HepG2 (cell line): ENCODE measurements around the gene PGK1. TPM values are rescaled to one million over a fixed set of nuclear protein-coding genes. Genes with fewer than 3 reads are reported as not detected.

Experiments used
- FOSL2 ChIP-seq: sonication (generic); formaldehyde crosslinking; IDR thresholded peaks from 2 replicates; pipeline ENCODE4 v1.4.0; 2020; ENCODE audit warnings: missing genetic modification reagents
- HNRNPLL ChIP-seq: fragments of 200-400 bp; formaldehyde crosslinking; IDR thresholded peaks from 2 replicates; pipeline ENCODE4 v1.6.1; 2017; ENCODE audit warnings: mild to moderate bottlenecking, low read depth, low read length; ENCODE audit not compliant: poor library complexity, severe bottlenecking
- KAT8 ChIP-seq: IDR thresholded peaks from 2 replicates; pipeline ENCODE4 v1.6.1; 2016; ENCODE audit warnings: missing genetic modification reagents, missing compliant biosample characterization
- KLF16 ChIP-seq, 2 experiments: sonication (generic) in 1 of 2; formaldehyde crosslinking in 1 of 2; IDR thresholded peaks; 2 replicates each; pipeline versions ENCODE4 v1.6.1 to v1.8.0; 2016 to 2023; ENCODE audit warnings: missing genetic modification reagents in 2 of 2, missing compliant biosample characterization in 1 of 2
- MYNN ChIP-seq: sonication (generic); formaldehyde crosslinking; IDR thresholded peaks from 2 replicates; pipeline ENCODE4 v1.4.0; 2020; ENCODE audit warnings: mild to moderate bottlenecking, low read depth, missing genetic modification reagents
- NKX3-1 ChIP-seq: sonication (generic); formaldehyde crosslinking; IDR thresholded peaks from 2 replicates; pipeline ENCODE4 v1.5.0; 2020; ENCODE audit warnings: missing genetic modification reagents
- TEAD2 ChIP-seq: sonication (generic); formaldehyde crosslinking; IDR thresholded peaks from 2 replicates; pipeline ENCODE4 v1.9.0; 2021; ENCODE audit warnings: missing genetic modification reagents
- ZNF124 ChIP-seq: sonication (generic); formaldehyde crosslinking; IDR thresholded peaks from 2 replicates; pipeline ENCODE4 v1.4.0; 2020; ENCODE audit warnings: missing genetic modification reagents
- ZNF234 ChIP-seq: sonication (generic); formaldehyde crosslinking; conservative IDR thresholded peaks from 2 replicates; pipeline ENCODE4 v1.5.1; 2020; ENCODE audit warnings: mild to moderate bottlenecking, missing genetic modification reagents
- ZNF484 ChIP-seq: sonication (generic); formaldehyde crosslinking; IDR thresholded peaks from 2 replicates; pipeline ENCODE4 v1.5.1; 2020; ENCODE audit warnings: mild to moderate bottlenecking, low read depth, missing genetic modification reagents, borderline replicate concordance
- ZNF644 ChIP-seq: IDR thresholded peaks from 2 replicates; pipeline ENCODE4 v1.6.1; 2016; ENCODE audit warnings: low read depth
- ZNF775 ChIP-seq: sonication (generic); formaldehyde crosslinking; IDR thresholded peaks from 2 replicates; pipeline ENCODE4 v1.4.0; 2020; ENCODE audit warnings: missing genetic modification reagents, mild to moderate bottlenecking, moderate library complexity, borderline replicate concordance
- ZNF777 ChIP-seq: sonication (generic); formaldehyde crosslinking; IDR thresholded peaks from 2 replicates; pipeline ENCODE4 v1.4.0; 2020; ENCODE audit warnings: missing genetic modification reagents
- ZNF891 ChIP-seq: sonication (generic); formaldehyde crosslinking; IDR thresholded peaks from 2 replicates; pipeline ENCODE4 v1.5.0; 2020; ENCODE audit warnings: mild to moderate bottlenecking, missing genetic modification reagents
- polyA plus RNA-seq, 8 experiments: library from polyadenylated mRNA; depleted of rRNA in 3 of 8; stranded (reverse) in 7 of 8; unstranded in 1 of 8; fragments of >200 nt; fragmentation: Illumina TruSeq in 4 of 8; extraction: Trizol in 4 of 8; gene quantifications; 2 replicates each; pipeline versions ENCODE4 v1.2.1 to v1.2.3, GENCODE V29; 2011 to 2016; ENCODE audit warnings: low read depth in 4 of 8, missing spikeins in 1 of 8, mixed read lengths in 1 of 8; ENCODE audit not compliant: insufficient read depth in 1 of 8
- total RNA-seq, 5 experiments: library from RNA; depleted of rRNA; stranded (reverse); fragments of >200 nt; fragmentation: Illumina TruSeq; extraction: Trizol; gene quantifications; 2 replicates each; pipeline ENCODE4 v1.2.3, GENCODE V29; 2016; ENCODE audit warnings: low read depth in 1 of 5
- TF ChIP-seq, protein P1 (sequence below): IDR thresholded peaks from 2 replicates; pipeline ENCODE4 v1.6.1; 2016; ENCODE audit warnings: missing compliant biosample characterization, missing genetic modification reagents, borderline replicate concordance
- TF ChIP-seq, protein P2 (sequence below): sonication (generic); formaldehyde crosslinking; IDR thresholded peaks from 2 replicates; pipeline ENCODE4 v1.5.0; 2020; ENCODE audit warnings: mild to moderate bottlenecking, missing genetic modification reagents
- TF ChIP-seq, protein P3 (sequence below): IDR thresholded peaks from 2 replicates; pipeline ENCODE4 v1.6.1; 2016; ENCODE audit warnings: control low read depth
- TF ChIP-seq, protein P4 (sequence below): sonication (generic); formaldehyde crosslinking; IDR thresholded peaks from 2 replicates; pipeline ENCODE4 v1.8.0; 2022; ENCODE audit warnings: mild to moderate bottlenecking, missing genetic modification reagents, moderate library complexity
- TF ChIP-seq, protein P5 (sequence below): sonication (generic); formaldehyde crosslinking; IDR thresholded peaks from 2 replicates; pipeline ENCODE4 v1.4.0; 2020; ENCODE audit warnings: missing genetic modification reagents, borderline replicate concordance

The PGK1 gene
- total and polyA plus RNA-seq, 2 of the 13 experiments (the other 11 are each of a cell fraction or from before 2014, with no cell fraction given): 325 to 1,274 TPM

DNA sequence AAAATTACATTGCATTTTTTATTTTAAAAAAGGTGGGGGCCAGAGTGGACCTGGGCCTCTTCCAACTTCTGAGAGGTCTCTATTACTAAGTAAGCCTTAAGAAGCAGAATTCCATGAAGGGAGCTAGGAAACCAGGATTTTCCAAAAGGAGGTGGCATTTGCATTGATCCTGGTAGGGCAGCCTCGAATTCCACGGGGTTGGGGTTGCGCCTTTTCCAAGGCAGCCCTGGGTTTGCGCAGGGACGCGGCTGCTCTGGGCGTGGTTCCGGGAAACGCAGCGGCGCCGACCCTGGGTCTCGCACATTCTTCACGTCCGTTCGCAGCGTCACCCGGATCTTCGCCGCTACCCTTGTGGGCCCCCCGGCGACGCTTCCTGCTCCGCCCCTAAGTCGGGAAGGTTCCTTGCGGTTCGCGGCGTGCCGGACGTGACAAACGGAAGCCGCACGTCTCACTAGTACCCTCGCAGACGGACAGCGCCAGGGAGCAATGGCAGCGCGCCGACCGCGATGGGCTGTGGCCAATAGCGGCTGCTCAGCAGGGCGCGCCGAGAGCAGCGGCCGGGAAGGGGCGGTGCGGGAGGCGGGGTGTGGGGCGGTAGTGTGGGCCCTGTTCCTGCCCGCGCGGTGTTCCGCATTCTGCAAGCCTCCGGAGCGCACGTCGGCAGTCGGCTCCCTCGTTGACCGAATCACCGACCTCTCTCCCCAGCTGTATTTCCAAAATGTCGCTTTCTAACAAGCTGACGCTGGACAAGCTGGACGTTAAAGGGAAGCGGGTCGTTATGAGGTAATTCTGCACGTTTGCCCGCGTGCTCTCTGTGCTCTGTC lies at the start of gene PGK1 (continued):
- TF ChIP-seq KAT8 (CRISPR knock-in tag): peak; percentile 87
- TF ChIP-seq, protein P1, sequence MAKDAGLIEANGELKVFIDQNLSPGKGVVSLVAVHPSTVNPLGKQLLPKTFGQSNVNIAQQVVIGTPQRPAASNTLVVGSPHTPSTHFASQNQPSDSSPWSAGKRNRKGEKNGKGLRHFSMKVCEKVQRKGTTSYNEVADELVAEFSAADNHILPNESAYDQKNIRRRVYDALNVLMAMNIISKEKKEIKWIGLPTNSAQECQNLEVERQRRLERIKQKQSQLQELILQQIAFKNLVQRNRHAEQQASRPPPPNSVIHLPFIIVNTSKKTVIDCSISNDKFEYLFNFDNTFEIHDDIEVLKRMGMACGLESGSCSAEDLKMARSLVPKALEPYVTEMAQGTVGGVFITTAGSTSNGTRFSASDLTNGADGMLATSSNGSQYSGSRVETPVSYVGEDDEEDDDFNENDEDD (CRISPR knock-in tag): peak; percentile 77; the same call in 1 of the 2 replicates
- TF ChIP-seq, protein P2, sequence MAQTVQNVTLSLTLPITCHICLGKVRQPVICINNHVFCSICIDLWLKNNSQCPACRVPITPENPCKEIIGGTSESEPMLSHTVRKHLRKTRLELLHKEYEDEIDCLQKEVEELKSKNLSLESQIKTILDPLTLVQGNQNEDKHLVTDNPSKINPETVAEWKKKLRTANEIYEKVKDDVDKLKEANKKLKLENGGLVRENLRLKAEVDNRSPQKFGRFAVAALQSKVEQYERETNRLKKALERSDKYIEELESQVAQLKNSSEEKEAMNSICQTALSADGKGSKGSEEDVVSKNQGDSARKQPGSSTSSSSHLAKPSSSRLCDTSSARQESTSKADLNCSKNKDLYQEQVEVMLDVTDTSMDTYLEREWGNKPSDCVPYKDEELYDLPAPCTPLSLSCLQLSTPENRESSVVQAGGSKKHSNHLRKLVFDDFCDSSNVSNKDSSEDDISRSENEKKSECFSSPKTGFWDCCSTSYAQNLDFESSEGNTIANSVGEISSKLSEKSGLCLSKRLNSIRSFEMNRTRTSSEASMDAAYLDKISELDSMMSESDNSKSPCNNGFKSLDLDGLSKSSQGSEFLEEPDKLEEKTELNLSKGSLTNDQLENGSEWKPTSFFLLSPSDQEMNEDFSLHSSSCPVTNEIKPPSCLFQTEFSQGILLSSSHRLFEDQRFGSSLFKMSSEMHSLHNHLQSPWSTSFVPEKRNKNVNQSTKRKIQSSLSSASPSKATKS (CRISPR knock-in tag): no peak
- TF ChIP-seq KLF16 (CRISPR knock-in tag; IDR thresholded peaks at IDR 0.05): peak in 1 of 2 experiments; percentile 76; a peak in 1 of 4 replicates
- TF ChIP-seq ZNF777 (CRISPR knock-in tag): peak; percentile 43; the same call in 1 of the 2 replicates
- TF ChIP-seq, protein P3, sequence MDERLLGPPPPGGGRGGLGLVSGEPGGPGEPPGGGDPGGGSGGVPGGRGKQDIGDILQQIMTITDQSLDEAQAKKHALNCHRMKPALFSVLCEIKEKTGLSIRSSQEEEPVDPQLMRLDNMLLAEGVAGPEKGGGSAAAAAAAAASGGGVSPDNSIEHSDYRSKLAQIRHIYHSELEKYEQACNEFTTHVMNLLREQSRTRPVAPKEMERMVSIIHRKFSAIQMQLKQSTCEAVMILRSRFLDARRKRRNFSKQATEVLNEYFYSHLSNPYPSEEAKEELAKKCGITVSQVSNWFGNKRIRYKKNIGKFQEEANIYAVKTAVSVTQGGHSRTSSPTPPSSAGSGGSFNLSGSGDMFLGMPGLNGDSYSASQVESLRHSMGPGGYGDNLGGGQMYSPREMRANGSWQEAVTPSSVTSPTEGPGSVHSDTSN (CRISPR knock-in tag): peak; percentile 92
- TF ChIP-seq ZNF124 (CRISPR knock-in tag): peak; percentile 27; the same call in 1 of the 2 replicates
- TF ChIP-seq, protein P4, sequence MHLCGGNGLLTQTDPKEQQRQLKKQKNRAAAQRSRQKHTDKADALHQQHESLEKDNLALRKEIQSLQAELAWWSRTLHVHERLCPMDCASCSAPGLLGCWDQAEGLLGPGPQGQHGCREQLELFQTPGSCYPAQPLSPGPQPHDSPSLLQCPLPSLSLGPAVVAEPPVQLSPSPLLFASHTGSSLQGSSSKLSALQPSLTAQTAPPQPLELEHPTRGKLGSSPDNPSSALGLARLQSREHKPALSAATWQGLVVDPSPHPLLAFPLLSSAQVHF (CRISPR knock-in tag): no peak
- TF ChIP-seq ZNF775: no peak
- TF ChIP-seq FOSL2 (CRISPR knock-in tag): 0 out of 2 replicates have a peak, but pooled peaks have one; percentile 28
- no peak for TF ChIP-seq TEAD2
- TF ChIP-seq ZNF891 (CRISPR knock-in tag): peak; percentile 78
- 0 out of 2 replicates have a peak, but pooled peaks have one; percentile 59 for TF ChIP-seq ZNF234 (CRISPR knock-in tag)
- no peak for TF ChIP-seq MYNN (CRISPR knock-in tag)
- peak; percentile 91 for TF ChIP-seq HNRNPLL
- TF ChIP-seq ZNF644: 0 out of 2 replicates have a peak, but pooled peaks have one; percentile 15
- no peak for TF ChIP-seq ZNF484 (CRISPR knock-in tag)
- TF ChIP-seq, protein P5, sequence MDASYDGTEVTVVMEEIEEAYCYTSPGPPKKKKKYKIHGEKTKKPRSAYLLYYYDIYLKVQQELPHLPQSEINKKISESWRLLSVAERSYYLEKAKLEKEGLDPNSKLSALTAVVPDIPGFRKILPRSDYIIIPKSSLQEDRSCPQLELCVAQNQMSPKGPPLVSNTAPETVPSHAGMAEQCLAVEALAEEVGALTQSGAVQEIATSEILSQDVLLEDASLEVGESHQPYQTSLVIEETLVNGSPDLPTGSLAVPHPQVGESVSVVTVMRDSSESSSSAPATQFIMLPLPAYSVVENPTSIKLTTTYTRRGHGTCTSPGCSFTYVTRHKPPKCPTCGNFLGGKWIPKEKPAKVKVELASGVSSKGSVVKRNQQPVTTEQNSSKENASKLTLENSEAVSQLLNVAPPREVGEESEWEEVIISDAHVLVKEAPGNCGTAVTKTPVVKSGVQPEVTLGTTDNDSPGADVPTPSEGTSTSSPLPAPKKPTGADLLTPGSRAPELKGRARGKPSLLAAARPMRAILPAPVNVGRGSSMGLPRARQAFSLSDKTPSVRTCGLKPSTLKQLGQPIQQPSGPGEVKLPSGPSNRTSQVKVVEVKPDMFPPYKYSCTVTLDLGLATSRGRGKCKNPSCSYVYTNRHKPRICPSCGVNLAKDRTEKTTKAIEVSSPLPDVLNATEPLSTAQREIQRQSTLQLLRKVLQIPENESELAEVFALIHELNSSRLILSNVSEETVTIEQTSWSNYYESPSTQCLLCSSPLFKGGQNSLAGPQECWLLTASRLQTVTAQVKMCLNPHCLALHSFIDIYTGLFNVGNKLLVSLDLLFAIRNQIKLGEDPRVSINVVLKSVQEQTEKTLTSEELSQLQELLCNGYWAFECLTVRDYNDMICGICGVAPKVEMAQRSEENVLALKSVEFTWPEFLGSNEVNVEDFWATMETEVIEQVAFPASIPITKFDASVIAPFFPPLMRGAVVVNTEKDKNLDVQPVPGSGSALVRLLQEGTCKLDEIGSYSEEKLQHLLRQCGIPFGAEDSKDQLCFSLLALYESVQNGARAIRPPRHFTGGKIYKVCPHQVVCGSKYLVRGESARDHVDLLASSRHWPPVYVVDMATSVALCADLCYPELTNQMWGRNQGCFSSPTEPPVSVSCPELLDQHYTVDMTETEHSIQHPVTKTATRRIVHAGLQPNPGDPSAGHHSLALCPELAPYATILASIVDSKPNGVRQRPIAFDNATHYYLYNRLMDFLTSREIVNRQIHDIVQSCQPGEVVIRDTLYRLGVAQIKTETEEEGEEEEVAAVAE: peak; percentile 68
- peak; percentile 44; the same call in 1 of the 2 replicates for TF ChIP-seq NKX3-1 (CRISPR knock-in tag)
